ENCODE data around the gene DAAM1. TPM values are rescaled to one million over a fixed set of nuclear protein-coding genes. Genes with fewer than 3 reads are reported as not detected.

DAAM1 gene
- total RNA-seq, 2 experiments from 2014 or later: 30.1 to 72.8 TPM

- no peak overlapping the region for H3K4me3 ChIP-seq (ENCODE audit: low read depth, low read length, poor library complexity, severe bottlenecking)
- no peaks in the 10 kb centered on the region for H3K9me2 ChIP-seq (ENCODE audit: insufficient read depth, low read length)
- peaks cover 8% of the 10 kb centered on the region for H3K4me1 ChIP-seq (ENCODE audit: insufficient read depth, low read length, poor library complexity, severe bottlenecking)
- intact Hi-C loops (cut with micrococcal nuclease; ENCODE audit: unreplicated experiment): no loop called here
- BruUV-seq (replicated peaks): no TSS peak
- ChIA-PET POLR2A (interaction anchor here (0.6 kb wide), 2 partner anchors 10 to 24 kb away, joined by 4 to 6 read pairs; no protein-coding TSS in a partner anchor), CTCF (ENCODE audit: unreplicated experiment) (no interaction called here)
- no peak for DNase-seq (ENCODE audit: low spot score)
- no peaks in the 10 kb centered on the region for H4K20me1 ChIP-seq (ENCODE audit: insufficient read depth, low read length)
- H3K36me3 ChIP-seq (ENCODE audit: insufficient read depth, low read length): no peaks in the 10 kb centered on the region
- H3K79me2 ChIP-seq (ENCODE audit: insufficient read depth, low read depth, low read length): no peaks in the 10 kb centered on the region
- H3K27ac ChIP-seq (ENCODE audit: low read depth, low read length, poor library complexity, severe bottlenecking): no peak overlapping the region
- H2AFZ ChIP-seq (ENCODE audit: low read length): no peak overlapping the region
- no peak for TF ChIP-seq EZH2phosphoT487 (IDR thresholded peaks at IDR 0.05; ENCODE audit: borderline replicate concordance, low read depth, low read length)
- TF ChIP-seq CTCF (conservative IDR thresholded peaks at IDR 0.05; ENCODE audit: low read length): no peak
- H3K9me3 ChIP-seq (ENCODE audit: low read length): no peaks in the 10 kb centered on the region
- H3K4me2 ChIP-seq (ENCODE audit: low read length): no peak overlapping the region
These were observed 205.8 kb downstream of the DAAM1 start for GRCh38 chr14:59394268-59394667.

- Histone ChIP-seq H3K36me3 (ENCODE audit: insufficient read depth, low read length) (no peaks in the 10 kb centered on the region), H3K79me2 (ENCODE audit: insufficient read depth, low read depth, low read length) (no peaks in the 10 kb centered on the region), H3K9me2 (ENCODE audit: insufficient read depth, low read length) (no peaks in the 10 kb centered on the region), H4K20me1 (ENCODE audit: insufficient read depth, low read length) (no peaks in the 10 kb centered on the region), H3K27ac (ENCODE audit: low read depth, low read length, poor library complexity, severe bottlenecking) (no peak overlapping the region), H3K4me1 (ENCODE audit: insufficient read depth, low read length, poor library complexity, severe bottlenecking) (peaks cover 8% of the 10 kb centered on the region), H3K9me3 (ENCODE audit: low read length) (no peaks in the 10 kb centered on the region), H3K4me3 (ENCODE audit: low read depth, low read length, poor library complexity, severe bottlenecking) (no peak overlapping the region), H2AFZ (ENCODE audit: low read length) (no peak overlapping the region), H3K4me2 (ENCODE audit: low read length) (no peak overlapping the region)
- intact Hi-C loops (cut with micrococcal nuclease; ENCODE audit: unreplicated experiment): no loop called here
- POLR2A ChIA-PET: interaction anchor here (0.7 kb wide), 1 partner anchor 38 kb away, joined by 4 read pairs; no protein-coding TSS in a partner anchor
- CTCF ChIA-PET (ENCODE audit: unreplicated experiment): no interaction called here
- BruUV-seq (replicated peaks): no TSS peak
- no peak for DNase-seq (ENCODE audit: low spot score)
- no peak for TF ChIP-seq EZH2phosphoT487 (IDR thresholded peaks at IDR 0.05; ENCODE audit: borderline replicate concordance, low read depth, low read length)
- TF ChIP-seq CTCF (conservative IDR thresholded peaks at IDR 0.05; ENCODE audit: low read length): no peak
These were observed 207.2 kb downstream of the DAAM1 start for GRCh38 chr14:59395672-59396071.

GRCh38 chr14:59398841-59399240, 210.4 kb downstream of the DAAM1 start:
- no peaks in the 10 kb centered on the region for H3K79me2 ChIP-seq (ENCODE audit: insufficient read depth, low read depth, low read length)
- H3K4me2 ChIP-seq (ENCODE audit: low read length): no peak overlapping the region
- H3K9me3 ChIP-seq (ENCODE audit: low read length): no peaks in the 10 kb centered on the region
- CTCF ChIA-PET (ENCODE audit: unreplicated experiment): no interaction called here
- H3K4me3 ChIP-seq (ENCODE audit: low read depth, low read length, poor library complexity, severe bottlenecking): no peak overlapping the region
- no peaks in the 10 kb centered on the region for H3K36me3 ChIP-seq (ENCODE audit: insufficient read depth, low read length)
- BruUV-seq (replicated peaks): no TSS peak
- peaks cover 8% of the 10 kb centered on the region for H3K4me1 ChIP-seq (ENCODE audit: insufficient read depth, low read length, poor library complexity, severe bottlenecking)
- POLR2A ChIA-PET: no interaction called here
- H4K20me1 ChIP-seq (ENCODE audit: insufficient read depth, low read length): no peaks in the 10 kb centered on the region
- intact Hi-C loops (cut with micrococcal nuclease; ENCODE audit: unreplicated experiment): no loop called here
- TF ChIP-seq CTCF (conservative IDR thresholded peaks at IDR 0.05; ENCODE audit: low read length) (no peak), EZH2phosphoT487 (IDR thresholded peaks at IDR 0.05; ENCODE audit: borderline replicate concordance, low read depth, low read length) (no peak)
- H2AFZ ChIP-seq (ENCODE audit: low read length): no peak overlapping the region
- H3K9me2 ChIP-seq (ENCODE audit: insufficient read depth, low read length): no peaks in the 10 kb centered on the region
- no peak overlapping the region for H3K27ac ChIP-seq (ENCODE audit: low read depth, low read length, poor library complexity, severe bottlenecking)
- no peak for DNase-seq (ENCODE audit: low spot score)

Measured in OCI-LY7 (cell line).